Activated gamma-delta T cell treated with Interleukin-2 at 50 U/mL for 16 hours (primary cell): Measurements from ENCODE around the gene PFKL.
A peak's percentile ranks its signal among the peaks of the same experiment; 100 is the strongest.
"Not testable (repeated sequence)": the region's sequence is repeated elsewhere in the genome, so short reads cannot be mapped to it uniquely, and the experiment has no call there.

Experiments used
- DNase-seq: peaks from one replicate; pipeline ENCODE4 v3.0.0-alpha.2; 2020

PFKL gene

DNA sequence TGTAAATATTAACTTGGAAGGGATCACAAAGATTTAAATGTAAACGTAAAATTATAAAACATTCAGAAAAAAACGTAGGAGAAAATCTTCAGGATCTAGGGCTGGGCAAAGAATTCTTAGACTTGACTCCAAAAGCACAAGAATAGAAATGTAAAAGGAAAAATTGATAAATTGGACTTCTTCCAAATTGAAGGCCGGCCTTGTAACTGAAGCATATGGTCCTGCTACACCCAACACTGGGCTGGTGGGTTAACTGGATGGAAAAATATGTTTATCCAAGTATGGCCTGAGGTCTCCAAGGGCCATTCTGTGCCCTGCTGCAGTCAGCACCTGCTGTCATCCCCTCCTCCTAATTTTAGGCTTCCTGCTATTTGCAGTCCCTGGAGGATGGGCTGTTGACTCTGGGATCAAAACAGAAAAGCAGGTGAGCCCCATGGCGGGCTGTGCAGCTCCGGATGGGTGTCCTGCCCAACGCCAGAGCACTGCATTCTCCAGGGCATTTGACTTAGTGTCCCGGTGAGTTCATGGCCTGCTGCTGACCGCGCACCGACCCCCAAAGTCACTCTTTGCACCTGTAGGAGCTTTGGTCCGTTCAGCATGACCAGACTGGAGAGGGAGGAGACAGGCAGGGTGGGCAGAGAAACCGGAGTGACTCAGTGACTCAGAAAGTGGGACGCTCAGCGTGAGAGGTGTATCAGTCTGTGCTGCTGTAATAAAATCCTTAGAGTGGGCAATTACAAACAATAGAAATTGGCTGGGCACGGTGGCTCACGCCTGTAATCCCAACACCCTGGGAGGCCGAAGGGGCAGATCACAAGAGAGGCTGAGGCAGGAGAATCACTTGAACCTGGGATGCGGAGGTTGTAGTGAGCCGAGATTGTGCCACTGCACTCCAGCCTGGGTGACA is 20.2 kb upstream of the PFKL start:
- no peak for DNase-seq

DNA sequence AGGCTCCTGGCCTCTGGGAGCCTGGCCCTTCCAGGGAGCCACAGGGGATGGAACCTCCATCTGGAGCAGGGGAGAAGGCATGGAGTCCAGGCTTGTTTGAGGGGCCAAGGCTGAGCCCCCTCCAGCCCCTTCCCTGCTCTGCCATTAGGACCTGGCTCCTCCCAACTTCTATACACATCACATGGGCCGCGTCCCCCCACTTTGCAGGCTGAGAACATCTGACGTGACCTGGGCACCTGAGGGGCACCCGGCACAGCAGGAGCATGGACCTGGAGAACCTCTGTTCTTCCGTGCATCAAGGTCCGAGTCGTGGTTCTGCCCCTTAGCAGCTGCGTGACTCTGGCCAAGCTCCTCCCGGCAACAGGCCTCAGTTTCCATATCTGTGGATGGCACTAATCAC is 18.1 kb upstream of the PFKL start:
- DNase-seq = no peak

DNA sequence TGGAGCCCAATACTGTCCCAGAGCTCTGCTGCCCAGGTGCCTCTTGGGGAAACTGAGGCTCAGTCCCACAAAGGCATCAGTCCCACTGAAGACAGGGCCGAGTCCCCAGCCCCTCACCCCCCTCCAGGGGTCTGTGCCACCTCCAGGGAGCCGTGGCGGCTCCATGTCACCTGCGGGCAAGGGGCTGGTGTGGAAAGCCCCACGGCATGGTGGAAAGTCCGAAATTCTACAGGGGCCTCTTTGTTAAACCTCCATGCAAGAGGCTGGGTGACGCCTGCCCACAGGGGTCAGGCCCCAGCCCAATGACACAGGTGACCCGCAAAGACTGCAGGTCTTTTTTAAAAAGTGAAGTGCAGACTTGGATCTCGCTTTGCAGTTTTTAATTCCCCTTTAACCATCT is 17.5 kb upstream of the PFKL start:
- no peak for DNase-seq

DNA sequence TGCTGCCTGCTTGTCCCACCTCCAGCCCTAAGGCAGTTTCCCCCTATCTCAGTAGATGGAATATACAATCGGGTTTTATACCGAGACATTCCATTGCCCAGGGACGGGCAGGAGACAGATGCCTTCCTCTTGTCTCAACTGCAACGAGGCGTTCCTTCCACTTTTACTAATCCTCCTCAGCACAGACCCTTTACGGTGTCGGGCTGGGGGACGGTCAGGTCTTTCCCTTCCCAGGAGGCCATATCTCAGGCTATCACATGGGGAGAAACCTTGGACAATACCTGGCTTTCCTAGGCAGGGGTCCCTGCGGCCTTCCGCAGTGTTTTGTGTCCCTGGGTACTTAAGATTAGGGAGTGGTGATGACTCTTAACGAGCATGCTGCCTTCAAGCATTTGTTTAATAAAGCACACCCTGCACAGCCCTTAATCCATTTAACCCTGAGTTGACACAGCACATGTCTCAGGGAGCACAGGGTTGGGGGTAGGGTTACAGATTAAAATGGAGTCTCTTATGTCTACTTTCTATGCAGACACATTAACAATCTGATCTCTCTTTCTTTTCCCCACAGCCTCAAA is 16.6 kb upstream of the PFKL start:
- not testable (repeated sequence) for DNase-seq

DNA sequence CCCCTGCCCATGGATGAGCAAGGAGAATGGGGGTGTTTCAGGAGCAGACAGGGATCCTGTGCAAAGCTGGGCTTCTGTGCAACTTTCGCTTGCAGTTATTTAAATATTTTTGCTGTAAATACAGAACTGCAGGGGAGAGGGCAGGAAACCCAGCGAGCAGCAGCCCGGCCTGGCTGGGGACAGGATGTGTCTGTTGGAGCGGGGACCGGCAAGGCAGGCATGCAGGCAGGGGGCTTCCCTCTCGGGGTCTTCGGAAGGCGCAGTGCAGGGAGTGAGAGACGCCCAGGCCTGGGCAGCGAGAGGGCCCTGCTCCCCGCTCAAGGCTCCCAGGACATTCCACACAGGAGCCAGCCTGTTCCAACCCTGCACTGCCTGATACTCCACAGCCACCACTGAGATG is 15.9 kb upstream of the PFKL start:
- DNase-seq = no peak

DNA sequence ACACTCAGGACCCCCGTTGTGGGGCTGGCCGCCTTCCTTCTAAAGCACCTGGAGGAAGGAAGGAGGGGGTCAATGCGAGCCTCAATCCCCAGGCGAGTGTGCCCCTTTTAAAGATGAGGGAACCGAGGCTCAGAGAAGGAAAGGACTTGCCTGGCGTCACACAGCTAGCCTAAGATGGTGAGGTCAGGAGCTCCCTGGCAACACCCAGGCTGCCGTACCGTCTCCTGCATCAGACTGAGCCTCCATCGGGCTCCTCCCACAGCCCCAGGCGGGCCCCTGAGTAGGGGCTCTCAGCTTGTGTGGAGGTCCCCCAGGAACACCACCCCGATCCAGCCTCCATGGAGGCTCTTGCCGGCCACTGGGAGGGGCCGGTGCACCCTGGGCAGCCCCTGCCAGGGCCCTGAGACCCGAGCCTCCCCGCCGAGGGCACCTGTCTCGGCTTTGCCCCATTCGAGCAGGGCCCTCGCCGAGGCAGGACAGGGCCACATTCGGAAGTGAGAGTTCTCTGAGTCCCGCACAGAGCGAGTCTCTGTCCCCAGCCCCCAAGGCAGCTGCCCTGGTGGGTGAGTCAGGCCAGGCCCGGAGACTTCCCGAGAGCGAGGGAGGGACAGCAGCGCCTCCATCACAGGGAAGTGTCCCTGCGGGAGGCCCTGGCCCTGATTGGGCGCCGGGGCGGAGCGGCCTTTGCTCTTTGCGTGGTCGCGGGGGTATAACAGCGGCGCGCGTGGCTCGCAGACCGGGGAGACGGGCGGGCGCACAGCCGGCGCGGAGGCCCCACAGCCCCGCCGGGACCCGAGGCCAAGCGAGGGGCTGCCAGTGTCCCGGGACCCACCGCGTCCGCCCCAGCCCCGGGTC is 14.5 kb upstream of the PFKL start, which contains the start of gene AIRE:
TSS of gene AIRE (plus strand) at position 739 of the 855 bp plus-strand sequence. CDS start 131 bp downstream, outside the sequence.
- no peak for DNase-seq

DNA sequence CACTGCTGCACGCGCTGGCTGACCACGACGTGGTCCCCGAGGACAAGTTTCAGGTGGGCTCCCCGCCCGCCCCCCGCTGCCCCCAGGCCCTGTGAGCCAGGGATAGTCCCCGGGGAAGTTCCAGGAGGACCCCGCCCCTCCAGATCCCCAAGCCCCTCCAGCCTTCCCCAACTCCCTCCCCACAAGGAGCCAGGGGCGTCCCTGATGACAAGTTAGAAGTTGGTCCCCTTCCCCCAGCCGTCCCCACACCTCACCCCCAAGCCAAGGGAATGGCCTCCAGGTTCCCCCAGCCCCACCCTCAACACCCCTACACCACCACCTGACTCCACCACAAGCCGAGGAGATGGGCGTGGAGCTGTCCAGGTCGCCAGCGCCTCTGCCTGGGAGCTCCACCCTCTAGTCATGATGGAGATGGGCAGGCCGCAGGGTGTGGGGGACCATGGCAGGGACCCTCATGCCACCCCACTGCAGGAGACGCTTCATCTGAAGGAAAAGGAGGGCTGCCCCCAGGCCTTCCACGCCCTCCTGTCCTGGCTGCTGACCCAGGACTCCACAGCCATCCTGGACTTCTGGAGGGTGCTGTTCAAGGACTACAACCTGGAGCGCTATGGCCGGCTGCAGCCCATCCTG is 13.7 kb upstream of the PFKL start:
- no peak for DNase-seq

DNA sequence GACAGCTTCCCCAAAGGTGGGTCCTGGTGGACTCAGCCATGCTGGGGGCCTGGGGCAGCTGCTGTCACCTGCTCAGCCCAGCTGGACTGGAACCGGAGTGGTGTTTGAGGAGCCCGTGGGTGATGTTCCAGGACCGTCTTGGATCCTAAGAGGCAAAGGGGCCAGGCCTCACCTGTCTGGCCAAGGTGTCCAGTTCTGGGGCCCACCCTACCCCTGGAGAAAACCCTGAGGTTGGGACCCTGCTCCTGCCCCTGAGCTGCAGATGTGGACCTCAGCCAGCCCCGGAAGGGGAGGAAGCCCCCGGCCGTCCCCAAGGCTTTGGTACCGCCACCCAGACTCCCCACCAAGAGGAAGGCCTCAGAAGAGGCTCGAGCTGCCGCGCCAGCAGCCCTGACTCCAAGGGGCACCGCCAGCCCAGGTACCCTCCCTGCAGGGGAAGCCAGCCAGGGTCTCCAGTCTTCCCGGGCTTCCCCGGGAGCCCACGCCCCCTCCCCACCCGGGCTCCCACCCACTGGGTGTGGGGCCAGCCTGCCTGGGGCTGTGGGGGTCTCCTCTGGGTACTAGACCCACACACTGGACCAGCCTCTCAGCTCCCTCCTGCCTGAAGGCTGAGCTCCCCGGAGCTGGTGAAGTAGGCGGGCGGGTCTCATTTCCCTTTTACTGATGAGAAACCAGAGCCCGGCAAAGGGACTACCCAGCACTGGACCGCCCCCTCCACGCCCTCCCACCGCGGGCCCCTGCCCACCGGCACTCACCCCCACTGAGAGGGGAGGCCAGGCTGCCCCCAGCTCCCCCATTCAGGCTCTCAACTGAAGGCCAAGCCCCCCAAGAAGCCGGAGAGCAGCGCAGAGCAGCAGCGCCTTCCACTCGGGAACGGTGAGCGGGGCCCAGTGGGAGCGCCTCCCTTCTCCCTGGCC is 12.9 kb upstream of the PFKL start:
- DNase-seq = no peak

DNA sequence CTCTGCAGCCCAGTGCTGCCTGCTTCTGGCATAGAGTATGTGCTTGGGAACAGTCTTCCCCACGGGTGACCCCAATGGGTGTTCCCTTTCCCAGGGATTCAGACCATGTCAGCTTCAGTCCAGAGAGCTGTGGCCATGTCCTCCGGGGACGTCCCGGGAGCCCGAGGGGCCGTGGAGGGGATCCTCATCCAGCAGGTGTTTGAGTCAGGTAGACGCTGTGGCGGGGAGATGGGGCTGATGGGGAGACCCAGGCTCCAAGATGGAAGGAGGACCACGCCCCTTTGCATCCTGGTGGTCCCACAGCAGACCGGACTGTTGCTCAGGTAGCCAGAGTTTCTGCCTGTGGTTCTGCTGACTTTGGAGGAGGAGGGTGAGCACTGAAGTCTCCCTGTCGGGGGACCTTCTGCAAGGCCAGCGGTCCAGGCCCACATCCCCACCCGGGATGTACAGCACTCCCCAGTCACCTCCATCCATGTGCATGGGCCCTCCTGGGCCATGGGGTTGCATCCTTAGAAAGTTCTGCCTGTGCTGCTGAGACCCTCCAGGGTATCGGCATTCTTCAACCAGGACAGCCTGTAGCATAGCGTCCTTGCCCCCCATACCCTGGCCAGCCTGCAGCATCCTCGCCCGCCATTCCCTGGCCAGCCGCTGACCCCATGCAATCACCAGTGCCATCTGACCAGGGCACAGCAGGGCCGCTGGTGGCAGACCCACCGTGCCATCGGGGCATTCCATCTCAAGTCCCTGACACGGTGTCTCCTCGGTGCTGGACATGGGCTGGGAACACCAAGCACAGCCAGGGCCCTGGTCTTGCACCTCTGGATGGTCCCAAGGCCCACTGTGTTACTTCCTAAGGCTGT is 11.4 kb upstream of the PFKL start:
- no peak for DNase-seq

DNA sequence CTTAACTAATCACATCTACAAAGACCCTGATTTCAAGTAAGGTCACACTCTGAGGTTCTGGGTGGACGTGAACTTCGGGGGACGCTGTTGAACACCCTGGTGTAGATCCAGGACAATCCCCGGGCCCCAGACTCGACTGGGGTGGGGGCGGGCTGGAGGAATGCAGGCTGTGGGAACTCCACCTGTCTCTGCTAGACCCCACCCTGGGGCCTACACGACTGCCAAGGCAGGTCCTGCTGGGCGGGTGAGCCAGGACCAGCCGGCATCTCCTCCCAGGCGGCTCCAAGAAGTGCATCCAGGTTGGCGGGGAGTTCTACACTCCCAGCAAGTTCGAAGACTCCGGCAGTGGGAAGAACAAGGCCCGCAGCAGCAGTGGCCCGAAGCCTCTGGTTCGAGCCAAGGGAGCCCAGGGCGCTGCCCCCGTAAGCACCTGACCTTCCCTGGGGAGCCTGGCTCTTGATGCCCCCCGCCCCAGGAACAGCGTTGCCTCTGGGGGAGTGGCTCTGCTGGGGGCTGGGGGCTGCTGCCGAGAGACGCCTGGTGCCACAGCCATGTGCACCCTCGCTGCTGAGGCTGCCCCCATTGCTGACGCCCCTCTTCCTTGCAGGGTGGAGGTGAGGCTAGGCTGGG is 10.4 kb upstream of the PFKL start:
- DNase-seq = no peak

DNA sequence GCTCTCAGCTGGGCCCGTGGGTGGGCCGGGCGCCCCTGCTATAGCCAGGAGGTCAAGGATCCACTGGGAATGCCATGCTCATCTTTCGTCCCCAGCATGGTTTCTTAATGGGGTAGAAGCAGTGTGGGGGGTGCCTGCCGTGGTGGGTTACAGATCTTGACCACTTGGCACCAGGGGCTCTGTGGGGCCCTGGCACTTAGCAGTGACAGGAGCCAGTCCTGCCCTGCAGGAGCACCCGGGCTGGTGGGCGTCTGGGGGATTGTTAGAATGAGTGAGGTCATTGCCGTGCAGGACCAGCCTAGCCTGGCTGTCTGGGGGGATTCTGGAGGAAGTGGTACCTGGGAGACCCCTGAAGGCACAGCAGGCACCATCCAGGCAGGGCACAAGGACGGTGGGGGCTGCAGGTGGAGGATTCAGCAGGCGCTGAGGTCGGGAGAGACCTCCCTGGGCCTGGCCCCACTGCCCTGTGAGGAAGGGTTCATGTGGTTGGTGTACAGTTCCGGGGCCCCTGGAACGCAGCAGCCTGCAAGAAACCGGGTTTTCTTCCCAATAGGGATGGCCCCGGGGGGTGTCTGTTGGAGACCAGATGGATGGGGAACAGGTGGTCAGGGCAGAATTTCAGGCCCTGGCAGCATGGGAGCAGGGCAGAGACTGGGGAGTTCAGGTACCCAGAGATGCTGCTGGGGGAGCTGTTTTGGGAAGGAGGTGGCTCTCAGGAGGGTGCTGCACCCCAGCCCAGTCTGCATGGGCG is 9.4 kb upstream of the PFKL start:
- no peak for DNase-seq

DNA sequence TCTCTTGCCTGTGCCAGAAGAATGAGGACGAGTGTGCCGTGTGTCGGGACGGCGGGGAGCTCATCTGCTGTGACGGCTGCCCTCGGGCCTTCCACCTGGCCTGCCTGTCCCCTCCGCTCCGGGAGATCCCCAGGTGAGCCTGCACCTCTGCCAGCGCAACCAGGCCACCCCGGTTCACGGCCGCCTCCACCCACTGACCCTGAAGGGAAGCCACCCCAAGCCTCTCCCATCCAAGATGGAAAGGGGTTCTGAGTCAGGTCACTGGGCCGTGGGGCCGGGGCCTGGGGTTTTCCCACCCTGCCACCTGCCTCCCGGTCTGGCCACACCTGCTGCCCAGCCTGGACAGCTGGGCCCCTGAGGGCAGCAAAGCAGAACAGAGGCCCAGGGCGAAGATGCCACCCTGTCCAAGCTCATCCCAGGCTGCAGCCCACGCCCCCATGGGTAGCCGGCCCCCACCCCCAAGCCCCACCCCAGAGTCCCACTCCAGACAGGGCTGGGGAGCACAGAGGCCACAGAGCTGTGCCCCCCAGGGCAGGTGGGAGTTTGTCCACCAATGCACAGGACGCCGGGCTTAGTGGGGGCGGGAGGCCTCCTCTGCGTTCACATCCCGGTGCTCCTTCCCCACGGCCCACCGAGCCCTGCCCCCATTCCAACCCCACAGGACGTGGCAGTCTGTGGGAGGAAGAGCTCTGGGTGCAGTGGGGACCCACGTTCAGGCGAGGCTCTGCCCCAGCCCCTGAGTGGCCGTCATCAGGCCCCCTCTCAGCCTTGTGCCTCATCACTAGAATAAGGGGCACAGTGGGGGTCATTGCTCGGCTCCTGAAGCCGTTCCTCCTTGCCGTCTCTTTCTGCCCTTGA is 8.5 kb upstream of the PFKL start:
- no peak for DNase-seq

DNA sequence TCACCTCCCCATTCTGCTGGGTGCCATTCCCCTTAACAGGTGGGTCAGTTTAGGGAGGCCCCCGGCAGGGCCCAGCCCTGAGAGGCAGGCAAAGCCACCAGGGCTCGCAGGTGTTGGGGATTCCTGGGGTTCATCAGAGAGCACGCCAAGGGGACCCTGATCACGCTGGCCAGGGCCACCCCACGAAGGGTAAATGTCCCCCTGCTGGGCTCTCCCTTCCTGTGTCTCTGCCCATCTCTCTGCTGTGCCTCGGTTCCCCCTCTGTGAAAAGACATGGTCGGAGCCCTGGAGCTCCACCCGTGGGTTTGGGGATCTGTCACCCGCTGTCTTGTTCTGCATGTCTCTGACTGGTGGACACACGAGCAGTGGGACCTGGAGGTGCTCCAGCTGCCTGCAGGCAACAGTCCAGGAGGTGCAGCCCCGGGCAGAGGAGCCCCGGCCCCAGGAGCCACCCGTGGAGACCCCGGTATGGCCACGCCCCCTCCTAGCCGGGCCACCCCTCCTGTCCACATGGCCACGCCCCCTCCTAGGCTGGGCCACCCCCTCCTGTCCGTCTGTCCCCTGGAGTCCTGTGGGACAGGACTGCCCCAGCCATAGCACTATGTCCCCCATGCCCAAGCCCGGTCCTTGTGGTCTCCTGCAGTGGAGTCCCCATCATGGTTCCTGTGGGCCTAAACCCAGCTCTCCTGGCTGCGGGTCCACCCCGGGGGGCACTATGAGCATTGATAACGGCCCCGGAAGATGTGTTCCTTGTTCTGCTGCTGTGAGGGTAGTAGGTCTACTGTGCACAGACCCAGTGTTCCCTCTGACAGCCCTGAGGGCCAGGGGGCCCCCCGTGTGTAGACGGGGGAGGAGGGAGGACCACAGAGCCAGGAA is 7.7 kb upstream of the PFKL start:
- no peak for DNase-seq

DNA sequence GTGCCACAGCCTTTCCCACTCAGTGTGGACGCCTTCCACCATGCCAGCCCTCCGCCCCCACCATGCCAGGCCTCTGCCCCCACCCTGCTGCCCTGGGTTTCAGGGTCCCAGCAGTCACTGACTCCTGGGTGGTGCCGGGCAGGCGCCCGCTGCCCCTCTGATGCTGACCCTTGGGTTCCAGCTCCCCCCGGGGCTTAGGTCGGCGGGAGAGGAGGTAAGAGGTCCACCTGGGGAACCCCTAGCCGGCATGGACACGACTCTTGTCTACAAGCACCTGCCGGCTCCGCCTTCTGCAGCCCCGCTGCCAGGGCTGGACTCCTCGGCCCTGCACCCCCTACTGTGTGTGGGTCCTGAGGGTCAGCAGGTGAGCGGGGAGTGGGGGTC is 7.0 kb upstream of the PFKL start:
- no peak for DNase-seq

DNA sequence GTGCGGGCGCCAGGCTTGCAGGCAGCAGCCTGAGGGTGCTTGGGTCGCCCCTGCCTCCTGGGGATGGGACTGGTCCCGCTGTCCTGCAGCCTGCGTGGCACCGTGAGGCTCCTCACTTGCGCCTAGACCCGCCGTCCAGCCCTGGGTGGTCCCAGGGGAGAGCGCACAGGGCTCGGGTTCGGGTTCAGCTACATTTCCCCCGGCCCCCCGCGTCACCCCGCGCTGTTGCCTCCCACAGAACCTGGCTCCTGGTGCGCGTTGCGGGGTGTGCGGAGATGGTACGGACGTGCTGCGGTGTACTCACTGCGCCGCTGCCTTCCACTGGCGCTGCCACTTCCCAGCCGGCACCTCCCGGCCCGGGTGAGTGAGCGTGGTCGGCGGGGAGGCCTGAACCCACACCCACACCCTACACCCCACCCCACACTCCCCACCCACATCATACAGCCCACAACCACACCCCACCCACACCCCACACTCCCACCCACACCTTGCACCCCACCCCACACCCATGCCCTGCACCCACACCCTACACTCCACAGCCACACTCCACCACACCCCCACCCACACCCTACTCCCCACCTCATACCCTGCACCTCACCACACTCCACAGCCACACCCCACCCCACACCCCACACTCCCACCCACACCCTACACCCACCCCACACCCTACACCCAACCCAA is 6.2 kb upstream of the PFKL start:
- peak; percentile 32 for DNase-seq

DNA sequence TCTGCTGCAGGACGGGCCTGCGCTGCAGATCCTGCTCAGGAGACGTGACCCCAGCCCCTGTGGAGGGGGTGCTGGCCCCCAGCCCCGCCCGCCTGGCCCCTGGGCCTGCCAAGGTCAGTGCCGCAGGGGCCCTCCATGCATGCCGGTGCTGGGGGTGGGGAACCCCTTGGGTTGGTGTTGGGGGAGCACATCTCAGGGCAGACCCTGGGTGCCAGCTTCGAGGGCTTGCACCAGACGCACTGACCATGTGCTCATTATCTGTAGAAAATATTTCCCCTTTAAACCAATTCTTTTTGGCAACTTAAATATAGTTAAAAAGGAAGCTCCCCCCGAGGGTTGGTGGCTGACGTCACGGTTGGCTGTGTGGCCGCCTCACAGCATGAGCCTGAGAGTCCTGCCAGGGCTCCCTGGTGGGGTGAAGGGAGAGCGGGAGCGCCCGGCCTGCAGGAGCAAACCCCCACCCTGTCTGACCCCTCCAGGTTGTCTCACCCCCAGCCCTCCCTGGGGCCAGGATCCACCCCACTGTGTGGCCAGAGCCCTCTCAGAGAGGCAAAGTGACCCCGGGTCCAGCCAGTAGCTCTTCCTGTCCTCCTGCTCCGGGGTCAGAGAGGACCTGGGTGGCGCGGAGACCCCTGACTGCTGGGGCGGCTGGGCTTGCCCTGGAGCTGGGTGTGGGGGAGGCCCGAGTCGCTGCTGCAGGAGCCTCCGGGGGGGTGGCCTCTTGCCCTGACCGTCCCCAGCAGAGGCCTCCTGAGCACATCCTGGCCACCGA is 5.3 kb upstream of the PFKL start:
- no peak for DNase-seq
